Activated CD4-positive, alpha-beta T cell treated with anti-CD3 and anti-CD28 coated beads, Interleukin-2, Interleukin-4, amounts not matched to agents 100 ng/mL and 50 ng/mL, durations not matched to agents 16 hours and 8 hours (primary cell): ENCODE measurements around the gene N4BP2.

Experiments
- DNase-seq: peaks from one replicate; pipeline ENCODE4 v3.0.0-alpha.2; 2020; ENCODE audit warnings: low spot score

Gene N4BP2

GRCh38 chr4:40152637-40153036 is 96.0 kb downstream of the N4BP2 start:
- no peak for DNase-seq

DNA sequence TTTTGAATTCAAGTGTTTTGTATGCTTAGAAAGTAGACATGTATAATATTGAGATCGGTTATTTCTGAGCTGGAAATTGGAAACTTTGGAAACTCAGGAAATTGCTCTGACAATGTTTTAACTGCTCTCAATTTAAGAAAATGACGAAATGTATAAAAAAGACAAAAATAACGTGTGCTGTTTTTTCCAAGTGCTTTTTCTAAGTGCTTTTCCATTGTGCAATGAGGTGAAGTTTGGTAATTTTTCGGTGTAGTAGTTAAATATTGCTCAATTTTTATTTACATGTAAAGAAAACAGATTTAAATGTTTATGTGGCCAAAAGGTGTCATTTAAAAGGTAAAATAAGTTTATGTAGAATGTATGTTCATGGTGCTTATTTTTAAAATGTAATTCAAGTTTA is 100.8 kb downstream of the N4BP2 start:
- DNase-seq, result no peak

DNA sequence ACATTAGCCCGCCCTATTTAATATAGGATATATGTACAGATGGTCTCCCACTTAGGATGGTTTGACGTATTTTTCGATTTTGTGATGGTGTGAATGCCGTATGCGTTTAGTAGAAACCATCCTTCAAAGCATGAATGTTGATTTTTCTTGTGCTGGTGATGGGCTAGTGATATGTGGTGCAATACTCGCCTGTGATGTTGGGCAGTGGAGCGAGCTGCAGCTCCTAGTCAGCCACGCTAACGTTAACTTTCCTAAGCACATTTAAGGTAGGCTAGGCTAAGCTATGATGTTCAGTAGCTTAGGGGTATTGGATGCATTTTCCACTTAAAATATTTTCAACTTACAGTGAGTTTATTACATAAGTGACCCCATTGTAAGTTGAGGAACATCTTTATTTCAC is 103.6 kb downstream of the N4BP2 start:
- no peak for DNase-seq

DNA sequence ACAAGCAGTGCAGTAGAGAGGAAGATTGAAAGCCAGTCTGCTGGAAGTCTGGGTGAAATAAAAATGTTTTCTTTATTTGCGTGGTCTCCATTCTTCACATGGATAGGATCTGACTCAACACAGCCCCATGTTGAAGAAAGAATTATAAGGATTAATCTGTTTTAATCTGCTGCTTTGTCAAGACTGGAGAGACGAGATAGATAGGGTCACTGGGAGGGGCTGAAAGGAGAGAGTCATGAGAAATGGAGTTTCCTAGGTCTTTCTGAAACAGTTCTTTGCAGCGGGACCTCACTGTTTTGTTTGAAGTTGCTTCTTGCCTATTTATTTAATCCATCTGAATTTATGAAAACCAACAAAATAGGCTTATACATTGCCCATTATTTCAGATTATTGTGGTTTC is 107.8 kb downstream of the N4BP2 start:
- DNase-seq, result no peak

- no peak for DNase-seq
Measured at GRCh38 chr4:40165916-40166315, 109.3 kb downstream of the N4BP2 start.

DNA sequence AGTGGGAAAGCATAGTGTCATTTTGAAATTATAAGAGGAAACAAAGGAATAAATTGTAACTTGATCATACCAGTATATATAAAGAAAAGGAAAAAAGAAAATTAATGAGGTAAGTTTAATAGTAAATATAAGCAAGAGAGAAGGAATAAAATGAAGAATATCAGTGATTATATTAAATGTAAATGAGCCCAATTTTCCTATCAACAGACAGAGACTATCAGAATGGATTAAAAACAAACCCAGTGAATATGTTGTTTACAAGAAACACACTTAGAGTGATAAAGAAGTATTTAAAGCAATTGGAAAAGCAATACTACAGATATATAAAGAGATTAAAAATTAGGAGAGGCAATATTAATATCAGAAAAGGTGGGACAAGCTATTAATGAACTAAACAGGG is 111.4 kb downstream of the N4BP2 start:
- DNase-seq, result no peak

GRCh38 chr4:40170588-40170987 is 113.9 kb downstream of the N4BP2 start:
- no peak for DNase-seq

DNA sequence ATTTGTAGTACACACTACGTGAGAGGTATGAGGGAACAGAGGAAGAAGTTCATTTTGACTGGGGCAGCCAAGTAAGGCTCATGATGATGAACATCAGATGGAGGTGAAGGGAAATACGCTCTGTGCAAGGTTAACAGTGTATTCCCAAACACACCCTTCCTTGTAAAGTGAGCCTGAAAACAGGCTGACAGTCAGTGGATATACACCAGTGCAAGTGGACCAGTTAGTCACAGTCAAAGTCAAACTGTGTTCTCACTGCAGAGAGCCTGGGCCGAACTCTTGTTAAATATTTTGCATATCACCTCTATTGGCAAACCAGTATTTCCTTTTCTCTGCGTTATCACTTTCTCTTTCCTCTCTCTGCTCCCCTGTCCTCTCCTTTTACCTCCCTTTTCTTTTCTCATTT is 116.8 kb downstream of the N4BP2 start:
- no peak for DNase-seq

GRCh38 chr4:40176602-40177001 is 120.0 kb downstream of the N4BP2 start:
- DNase-seq, result no peak

DNA sequence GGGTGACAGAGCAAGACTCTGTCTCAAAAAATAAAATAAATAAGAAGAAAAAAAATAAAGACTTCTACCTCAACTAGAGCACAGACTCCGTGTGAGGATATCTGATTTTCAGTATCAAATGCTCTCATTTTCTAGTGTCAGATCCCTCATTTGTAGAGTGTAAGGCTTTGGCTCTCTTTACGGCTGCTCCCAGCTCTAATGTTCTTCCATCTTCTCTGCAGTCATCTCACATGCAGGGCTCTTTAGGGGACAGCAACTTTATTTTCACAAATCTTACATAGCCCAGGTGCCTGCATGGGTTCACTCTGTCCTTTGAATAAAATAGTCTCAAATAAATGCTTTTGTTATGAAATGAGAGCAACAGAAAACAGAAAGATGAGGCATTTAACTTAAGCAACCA is 120.9 kb downstream of the N4BP2 start:
- no peak for DNase-seq

- no peak for DNase-seq
Measured at GRCh38 chr4:40178672-40179071, 122.0 kb downstream of the N4BP2 start.

DNA sequence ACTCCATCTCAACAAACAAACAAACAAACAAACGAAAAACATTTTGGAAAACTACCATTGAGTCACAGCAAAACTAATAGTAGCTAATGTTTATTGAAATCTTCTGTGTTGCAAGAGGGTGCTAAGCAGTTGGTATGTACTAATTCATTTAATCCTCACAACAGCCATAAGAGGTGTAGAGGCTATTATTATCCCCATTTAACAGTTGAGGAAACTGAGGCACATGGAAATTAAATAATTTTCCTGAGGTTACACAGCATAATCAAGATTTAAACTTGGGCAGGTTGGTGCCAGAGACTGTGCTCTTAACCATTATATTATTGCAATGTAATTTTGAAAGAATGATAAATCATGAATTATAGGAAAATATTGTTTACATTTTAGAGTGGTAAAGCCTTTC is 122.7 kb downstream of the N4BP2 start:
- DNase-seq, result no peak

DNA sequence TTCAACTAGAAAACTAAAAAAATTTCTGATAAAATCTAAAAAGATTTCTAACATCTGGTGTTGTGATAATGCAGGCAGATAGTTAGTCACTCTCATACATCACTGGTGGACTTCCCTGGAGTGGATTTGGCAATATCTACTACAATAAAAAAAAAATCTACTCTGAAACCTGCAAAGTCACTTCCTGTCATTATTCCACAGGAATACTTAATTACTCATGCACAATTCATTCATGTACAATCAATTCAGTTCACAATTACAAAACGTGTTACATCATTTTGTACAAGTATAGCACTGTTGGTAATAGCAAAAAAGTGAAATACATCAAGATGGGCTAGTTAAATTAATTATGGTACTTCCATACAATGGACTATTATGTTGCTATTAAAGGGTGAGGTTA is 123.7 kb downstream of the N4BP2 start:
- DNase-seq, result no peak

DNA sequence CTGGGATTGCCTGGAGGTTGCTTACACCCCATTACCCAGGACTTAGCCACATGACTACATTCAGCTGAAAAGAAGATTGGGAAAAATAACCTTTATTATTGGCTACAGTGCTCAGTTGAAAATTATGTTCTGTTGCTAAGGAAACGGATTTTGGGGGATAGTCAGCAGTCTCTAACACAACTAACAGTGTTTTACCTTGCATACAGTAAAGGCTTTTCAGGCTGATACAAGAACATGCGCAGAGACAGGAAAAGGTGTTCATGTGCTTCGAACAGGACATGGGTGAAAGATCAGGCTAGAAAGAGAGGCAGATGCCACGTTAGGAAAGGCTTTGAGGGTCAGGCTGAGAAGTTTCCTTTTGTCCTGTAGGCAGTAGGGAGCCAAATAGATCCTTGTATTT is 125.4 kb downstream of the N4BP2 start:
- no peak for DNase-seq

DNA sequence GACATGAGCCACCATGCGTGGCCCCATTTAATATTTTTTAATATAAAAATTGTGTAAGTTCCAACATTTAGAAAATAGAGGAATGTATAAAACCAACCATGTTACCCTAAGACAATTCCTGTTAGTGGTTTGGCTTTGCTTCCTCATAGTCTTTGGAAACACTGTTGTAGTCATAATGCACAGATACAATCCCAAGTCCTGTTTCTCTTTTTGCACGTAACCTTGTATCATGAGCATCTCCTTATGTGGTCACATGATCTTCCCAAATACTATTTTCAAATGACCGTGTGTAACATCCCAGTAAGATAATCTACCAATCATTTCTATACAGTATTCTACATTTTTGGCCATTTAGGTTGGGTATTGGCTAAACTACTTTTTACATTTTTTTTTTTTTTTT is 126.3 kb downstream of the N4BP2 start:
- no peak for DNase-seq

DNA sequence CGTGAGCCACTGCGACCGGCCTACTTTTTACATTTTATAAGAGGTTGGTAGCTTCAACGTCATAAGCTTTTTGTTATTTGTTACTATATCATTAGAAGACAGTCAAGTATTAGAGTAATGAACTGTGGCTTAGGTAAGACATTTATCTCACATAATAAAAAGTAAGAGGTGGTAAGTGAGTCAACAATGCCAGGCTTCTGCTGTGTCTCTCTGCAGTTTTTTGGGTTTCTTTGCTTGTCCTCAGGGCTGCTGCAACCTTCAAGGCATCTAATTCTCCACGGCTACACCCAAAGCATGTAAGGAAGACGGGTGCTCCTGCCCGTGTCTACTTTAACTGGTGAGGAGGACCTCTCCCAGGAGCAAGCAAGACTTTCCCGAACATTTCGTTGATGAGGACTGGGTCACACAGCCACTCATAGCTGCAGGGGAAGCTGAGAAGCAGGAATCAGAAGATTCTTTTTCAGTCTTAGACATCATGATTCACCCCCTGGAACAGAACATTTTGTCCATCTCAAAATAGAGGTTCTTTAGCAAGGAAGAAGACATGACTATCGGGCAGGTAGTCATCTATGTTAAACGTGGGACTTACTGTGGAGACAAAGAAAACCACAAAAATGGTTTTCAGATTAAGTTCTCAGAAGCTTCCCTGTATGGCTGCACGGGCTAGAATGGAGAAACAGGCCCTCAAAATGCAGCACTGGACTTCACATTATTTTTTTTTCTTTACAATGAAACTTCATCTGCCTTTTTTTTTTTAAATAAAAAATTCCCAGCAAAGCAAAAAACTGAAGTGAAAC is 127.2 kb downstream of the N4BP2 start:
- DNase-seq, result no peak

DNA sequence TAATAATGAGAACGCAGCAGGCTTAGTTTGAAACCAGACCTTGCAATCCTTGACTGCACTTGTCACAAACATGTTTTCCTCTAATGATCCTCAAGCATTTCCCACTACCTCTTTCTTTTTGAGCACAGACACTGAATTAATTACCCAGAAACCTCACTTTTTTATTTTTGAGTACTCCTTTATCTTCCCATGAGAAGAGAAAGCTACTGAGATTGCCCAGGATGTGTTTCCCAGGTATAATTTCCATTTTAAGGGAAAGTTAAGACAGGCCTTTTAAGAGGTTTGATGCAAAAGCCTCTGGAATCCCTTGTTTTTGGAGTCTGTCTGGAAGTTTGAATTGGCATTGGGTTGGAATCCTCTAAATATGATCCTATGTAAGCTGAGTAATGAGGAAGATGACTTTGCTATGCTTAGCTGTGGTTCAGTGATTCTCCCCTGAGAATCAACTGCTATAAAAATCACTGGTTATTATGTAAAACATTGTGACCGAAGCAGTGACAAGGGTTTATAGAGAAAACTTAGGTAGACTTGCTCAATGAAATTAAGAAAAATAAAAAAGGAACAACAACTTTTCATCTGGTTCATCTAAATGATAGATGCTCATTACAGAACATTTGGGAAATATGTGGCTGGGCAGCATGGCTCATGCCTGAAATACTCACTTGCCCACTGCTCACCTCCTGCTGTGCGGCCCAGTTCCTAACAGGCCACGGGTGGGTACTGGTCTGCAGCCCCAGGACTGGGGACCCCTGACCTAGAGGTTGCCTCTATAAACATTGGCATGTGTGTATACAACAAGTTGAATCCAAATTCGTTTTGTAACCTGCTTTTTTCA is 129.4 kb downstream of the N4BP2 start:
- DNase-seq, result no peak

DNA sequence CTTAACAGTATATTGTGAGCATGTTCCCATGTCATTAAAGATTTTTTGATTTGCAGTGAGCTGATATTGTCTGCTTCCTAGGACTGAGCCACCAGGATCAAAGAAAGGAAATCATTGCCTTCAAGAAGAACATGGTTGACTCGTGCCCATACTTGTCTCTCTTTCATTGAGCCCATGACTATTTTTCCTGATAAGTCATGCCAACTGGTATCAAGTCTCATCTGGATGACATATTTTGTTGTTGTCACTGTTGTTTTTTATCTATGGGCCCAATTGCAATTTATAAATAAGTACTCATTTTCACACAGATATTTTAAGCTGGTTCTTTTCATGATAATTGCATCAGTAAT is 130.0 kb downstream of the N4BP2 start:
- no peak for DNase-seq

- no peak for DNase-seq
Measured at GRCh38 chr4:40187386-40187906, 130.8 kb downstream of the N4BP2 start.

DNA sequence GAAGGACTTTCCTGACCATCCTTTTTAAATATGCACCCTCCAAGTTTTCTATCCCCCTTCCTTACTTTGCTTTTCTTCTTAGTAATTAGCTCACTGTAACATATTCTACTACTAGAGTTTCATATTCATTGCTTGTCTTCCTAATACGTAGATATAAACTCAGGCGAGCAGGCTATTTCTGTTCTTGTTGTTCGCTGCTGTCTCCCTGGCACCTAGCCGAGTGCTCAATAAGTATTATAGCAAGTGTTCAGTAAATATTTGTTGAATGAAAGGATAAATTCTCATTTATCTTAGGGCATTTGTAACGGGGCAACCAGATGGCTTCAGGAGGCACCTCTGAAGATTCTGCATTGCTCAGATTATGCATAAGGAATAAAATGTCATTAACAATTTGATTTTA is 133.4 kb downstream of the N4BP2 start:
- no peak for DNase-seq

DNA sequence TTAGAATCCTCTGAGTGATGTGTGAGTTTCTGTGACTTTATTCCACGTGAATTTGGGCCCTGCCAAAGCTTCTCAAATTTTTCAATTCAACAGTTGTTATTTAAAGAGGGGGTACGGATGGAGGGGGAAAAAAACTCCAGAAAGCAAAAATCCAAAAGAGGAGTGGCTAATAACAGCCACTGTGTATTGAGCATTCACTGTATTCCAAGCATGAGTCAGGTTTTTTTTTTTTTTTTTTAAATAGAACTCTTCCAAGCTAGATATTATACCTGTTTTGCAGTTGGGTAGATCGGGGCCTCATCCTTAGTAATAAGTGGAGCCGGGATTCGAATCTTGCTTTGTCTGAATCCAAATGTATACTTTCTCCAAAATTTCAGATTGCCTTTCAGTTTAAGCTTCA is 133.8 kb downstream of the N4BP2 start:
- no peak for DNase-seq

GRCh38 chr4:40190880-40191815 is 134.5 kb downstream of the N4BP2 start:
- no peak for DNase-seq
